A549 (cell line): ENCODE data around the gene NLN. TPM values are rescaled to one million over a fixed set of nuclear protein-coding genes. Genes with fewer than 3 reads are reported as not detected.

Experiments used
- ATAC-seq, 2 experiments: fragments of 200-7000 bp in 1 of 2; fragments of >200 bp in 1 of 2; cut with Nextera tagmentation in 1 of 2; cut with Tn5 transposase in 1 of 2; 3 replicates each; pipeline versions ENCODE4 v1.8.0 to v1.9.1; 2018 to 2020; ENCODE audit warnings: mild to moderate bottlenecking in 1 of 2, moderate library complexity in 1 of 2
- CTCF ChIA-PET: fragments of 300-600 bp; sonication (Branson Sonifier 250); formaldehyde crosslinking; extraction: SDS; loops from one replicate; lab custom pipeline; 2021; ENCODE audit warnings: antibody characterized with exemption, inconsistent platforms; lab: Yijun Ruan, JAX
- POLR2A ChIA-PET: fragments of 350-600 bp; formaldehyde crosslinking; extraction: SDS; loops from one replicate; lab custom pipeline; 2021; ENCODE audit warnings: antibody characterized with exemption, inconsistent platforms; lab: Yijun Ruan, JAX
- DNase-seq, 2 experiments: peaks; one replicate each; pipeline versions ENCODE4 v3.0.0 to v3.0.0-alpha.2; 2011 to 2016; ENCODE audit warnings: low read depth in 1 of 2, low spot score in 1 of 2
- FAIRE-seq: peaks from 2 replicates; lab custom pipeline; 2011; peaks lifted over from hg19 to GRCh38; lab: Jason Lieb, UNC
- H3K27ac ChIP-seq, 2 experiments: fragments of >200 bp; sonication (Bioruptor Twin); formaldehyde crosslinking; 3 replicates each; pipeline ENCODE4 v1.5.1; 2016 to 2017
- H3K4me1 ChIP-seq: fragments of >200 bp; sonication (Bioruptor Twin); formaldehyde crosslinking; 3 replicates; pipeline ENCODE4 v1.6.1; 2016
- H3K4me2 ChIP-seq: fragments of >200 bp; sonication (Bioruptor Twin); formaldehyde crosslinking; 3 replicates; pipeline ENCODE4 v1.6.1; 2016
- H3K4me3 ChIP-seq: fragments of >200 bp; sonication (Bioruptor Twin); formaldehyde crosslinking; 3 replicates; pipeline ENCODE4 v1.5.1; 2016
- H3K9me3 ChIP-seq: fragments of >200 bp; sonication (Bioruptor Twin); formaldehyde crosslinking; 3 replicates; pipeline ENCODE4 v1.6.1; 2016
- BCL3 ChIP-seq: fragments of >200 bp; sonication (Bioruptor Twin); formaldehyde crosslinking; IDR thresholded peaks from 3 replicates; pipeline ENCODE4 v1.6.1; 2016
- CBX2 ChIP-seq: fragments of 200-600 bp; sonication (generic); IDR thresholded peaks from 2 replicates; pipeline ENCODE4 v1.6.1; 2016; ENCODE audit warnings: low read depth, mild to moderate bottlenecking, borderline replicate concordance
- CBX8 ChIP-seq: fragments of 200-600 bp; sonication (generic); IDR thresholded peaks from 2 replicates; pipeline ENCODE4 v1.6.1; 2016
- EP300 ChIP-seq, 2 experiments: fragments of >200 bp; sonication (Bioruptor Twin); formaldehyde crosslinking; IDR thresholded peaks; 2 replicates in 1 of 2; 3 replicates in 1 of 2; pipeline ENCODE4 v1.6.1; 2016 to 2017
- ESRRA ChIP-seq: fragments of 150-350 bp; IDR thresholded peaks from 2 replicates; pipeline ENCODE4 v1.6.1; 2014; ENCODE audit warnings: mild to moderate bottlenecking, low read length, borderline replicate concordance
- FOXS1 ChIP-seq: fragments of 250-450 bp; sonication (Bioruptor Pico); IDR thresholded peaks from 2 replicates; pipeline ENCODE4 v1.5.0; 2020; ENCODE audit warnings: mild to moderate bottlenecking, moderate library complexity
- GATA3 ChIP-seq: IDR thresholded peaks from 2 replicates; pipeline ENCODE4 v1.6.1; 2012; ENCODE audit warnings: borderline replicate concordance
- HEYL ChIP-seq: fragments of 250-450 bp; sonication (Bioruptor Pico); IDR thresholded peaks from 2 replicates; pipeline ENCODE4 v1.8.0; 2021; ENCODE audit warnings: mild to moderate bottlenecking, moderate library complexity
- HOXB13 ChIP-seq: fragments of 250-450 bp; sonication (Bioruptor Pico); IDR thresholded peaks from 2 replicates; pipeline ENCODE4 v1.5.0; 2020; ENCODE audit warnings: low read depth, mild to moderate bottlenecking, moderate library complexity
- JUN ChIP-seq, 2 experiments: fragments of >200 bp; sonication (Bioruptor Twin); formaldehyde crosslinking; IDR thresholded peaks; 2 replicates in 1 of 2; 3 replicates in 1 of 2; pipeline ENCODE4 v1.6.1; 2016 to 2017
- JUNB ChIP-seq: fragments of >200 bp; sonication (Bioruptor Twin); formaldehyde crosslinking; IDR thresholded peaks from 2 replicates; pipeline ENCODE4 v1.6.1; 2016
- MAFK ChIP-seq: fragments of 450-650 bp; IDR thresholded peaks from 2 replicates; pipeline ENCODE4 v1.6.1; 2014; ENCODE audit not compliant: partially characterized antibody
- MAZ ChIP-seq: fragments of 150-350 bp; IDR thresholded peaks from 2 replicates; pipeline ENCODE4 v1.6.1; 2014; ENCODE audit warnings: antibody characterized with exemption, low read depth, low read length, borderline replicate concordance
- MYC ChIP-seq: IDR thresholded peaks from 2 replicates; pipeline ENCODE4 v1.6.1; 2012; ENCODE audit warnings: mild to moderate bottlenecking, inconsistent platforms, low read length, improper control_type of control experiment, borderline replicate concordance
- NFE2L2 ChIP-seq: fragments of 150-350 bp; conservative IDR thresholded peaks from 2 replicates; pipeline ENCODE4 v1.6.1; 2014; ENCODE audit warnings: low read length
- NPAS2 ChIP-seq: fragments of 250-450 bp; sonication (Bioruptor Pico); IDR thresholded peaks from 2 replicates; pipeline ENCODE4 v1.8.0; 2022; ENCODE audit warnings: mild to moderate bottlenecking, moderate library complexity, borderline replicate concordance
- POLR2A ChIP-seq: IDR thresholded peaks from 2 replicates; pipeline ENCODE4 v1.6.1; 2012; ENCODE audit warnings: mild to moderate bottlenecking, low read length
- POLR2AphosphoS2 ChIP-seq: conservative IDR thresholded peaks from 2 replicates; pipeline ENCODE4 v1.6.1; 2012; ENCODE audit warnings: low read length, improper control_type of control experiment, inconsistent platforms
- RCOR1 ChIP-seq: fragments of 150-350 bp; IDR thresholded peaks from 2 replicates; pipeline ENCODE4 v1.6.1; 2014; ENCODE audit warnings: antibody characterized with exemption, low read length, low read depth
- RNF2 ChIP-seq: fragments of 200-600 bp; sonication (generic); IDR thresholded peaks from 2 replicates; pipeline ENCODE4 v1.6.1; 2016; ENCODE audit warnings: low read depth, mild to moderate bottlenecking, antibody characterized with exemption, moderate library complexity, borderline replicate concordance
- SMC3 ChIP-seq: fragments of >200 bp; sonication (Bioruptor Twin); formaldehyde crosslinking; IDR thresholded peaks from 3 replicates; pipeline ENCODE4 v1.6.1; 2018; ENCODE audit warnings: inconsistent platforms
- TFCP2L1 ChIP-seq: fragments of 250-450 bp; sonication (Bioruptor Pico); IDR thresholded peaks from 2 replicates; pipeline ENCODE4 v1.5.0; 2021; ENCODE audit warnings: mild to moderate bottlenecking
- ZC3H11A ChIP-seq: fragments of 450-650 bp; IDR thresholded peaks from 2 replicates; pipeline ENCODE4 v1.6.1; 2014; ENCODE audit warnings: antibody characterized with exemption, mild to moderate bottlenecking
- ZFP36 ChIP-seq: fragments of 450-650 bp; IDR thresholded peaks from 2 replicates; pipeline ENCODE4 v1.6.1; 2014; ENCODE audit warnings: borderline replicate concordance; ENCODE audit not compliant: partially characterized antibody
- ZSCAN20 ChIP-seq: fragments of 250-450 bp; sonication (Bioruptor Pico); IDR thresholded peaks from 2 replicates; pipeline ENCODE4 v1.8.0; 2022; ENCODE audit warnings: mild to moderate bottlenecking, moderate library complexity
- WGBS: methylation state at CpG from one replicate; pipeline ENCODE4 v1.1.6; 2017; ENCODE audit errors: missing lambda C conversion rate; 5-methylcytosine and 5-hydroxymethylcytosine counted together
- polyA plus RNA-seq, 4 experiments: library from polyadenylated mRNA; depleted of rRNA in 3 of 4; stranded (reverse); fragments of >200 nt; fragmentation: RNase III in 1 of 4; extraction: RNeasy Plus Mini Kit Qiagen cat#74134 plus additional on column Dnase treatment in 1 of 4; gene quantifications; 2 replicates in 3 of 4; 3 replicates in 1 of 4; pipeline ENCODE4 v1.2.3, GENCODE V29; 2011 to 2017
- TF ChIP-seq, protein P1 (sequence below): fragments of >200 bp; sonication (Bioruptor Twin); formaldehyde crosslinking; IDR thresholded peaks from 2 replicates; pipeline ENCODE4 v1.6.1; 2016
- TF ChIP-seq, protein P2 (sequence below): IDR thresholded peaks from 2 replicates; pipeline ENCODE4 v1.6.1; 2012
- TF ChIP-seq, protein P3 (sequence below): IDR thresholded peaks from 2 replicates; pipeline ENCODE4 v1.6.1; 2012; ENCODE audit warnings: low read depth, borderline replicate concordance

NLN gene
- polyA plus RNA-seq, 2 of the 4 experiments (the other 2 are of a cell fraction), result 69.3 to 88.9 TPM

- POLR2A ChIA-PET, result no interaction called here
Measured at GRCh38 chr5:65816729-65817128, 94.7 kb downstream of the NLN start.

DNA sequence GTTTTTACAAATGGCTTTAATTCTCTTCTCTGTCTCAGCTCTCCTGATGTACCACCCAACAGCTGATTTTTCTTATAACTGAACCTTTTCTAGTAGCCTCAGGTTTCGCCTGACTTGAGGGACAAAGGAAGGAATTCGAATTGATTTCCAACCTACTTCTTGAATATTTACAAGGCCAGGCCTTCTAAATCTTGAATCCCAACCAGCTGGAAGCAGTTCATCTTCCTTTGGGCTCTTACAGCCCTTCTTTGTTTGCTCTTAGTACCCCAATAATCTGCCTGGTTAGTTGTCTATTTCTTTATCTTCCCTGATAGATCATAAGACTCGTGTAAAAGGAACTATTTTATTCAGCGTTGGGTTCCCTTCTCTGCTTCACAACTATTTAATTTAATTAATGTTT lies 95.9 kb downstream of the NLN start:
- H3K4me2 ChIP-seq, result no peak overlapping the region
- no peak for FAIRE-seq
- ATAC-seq, result no peak
- WGBS, result 75% methylated on average over 4 of the region's 4 CpGs
- H3K4me1 ChIP-seq, result peaks cover 22% of the 10 kb centered on the region
- H3K9me3 ChIP-seq, result no peaks in the 10 kb centered on the region
- DNase-seq, result no peak
- H3K27ac ChIP-seq, result no peak overlapping the region
- TF ChIP-seq JUN (IDR thresholded peaks at IDR 0.05), result no peak
- TF ChIP-seq NPAS2 (CRISPR knock-in tag), result no peak
- no peak for TF ChIP-seq ZC3H11A
- TF ChIP-seq, protein P1, sequence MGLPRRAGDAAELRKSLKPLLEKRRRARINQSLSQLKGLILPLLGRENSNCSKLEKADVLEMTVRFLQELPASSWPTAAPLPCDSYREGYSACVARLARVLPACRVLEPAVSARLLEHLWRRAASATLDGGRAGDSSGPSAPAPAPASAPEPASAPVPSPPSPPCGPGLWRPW, result no peak
- no peak for TF ChIP-seq ZSCAN20 (CRISPR knock-in tag)
- TF ChIP-seq ESRRA, result no peak
- no peak for TF ChIP-seq HOXB13 (CRISPR knock-in tag)
- TF ChIP-seq RCOR1, result no peak
- TF ChIP-seq NFE2L2, result no peak
- TF ChIP-seq, protein P2, sequence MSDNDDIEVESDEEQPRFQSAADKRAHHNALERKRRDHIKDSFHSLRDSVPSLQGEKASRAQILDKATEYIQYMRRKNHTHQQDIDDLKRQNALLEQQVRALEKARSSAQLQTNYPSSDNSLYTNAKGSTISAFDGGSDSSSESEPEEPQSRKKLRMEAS, result no peak
- no peak for TF ChIP-seq ZFP36
- POLR2A ChIA-PET, result no interaction called here
- no peak overlapping the region for H3K4me3 ChIP-seq
- CTCF ChIA-PET, result interaction anchor here (1.0 kb wide), 1 partner anchor 9 kb away, joined by 3 read pairs; no protein-coding TSS in a partner anchor

More at GRCh38 chr5:65816729-65817128, 94.7 kb downstream of the NLN start:
- no peak overlapping the region for H3K4me2 ChIP-seq
- TF ChIP-seq TFCP2L1 (CRISPR knock-in tag), result no peak
- no peak for TF ChIP-seq MYC
- TF ChIP-seq EP300 (IDR thresholded peaks at IDR 0.05), result no peak
- TF ChIP-seq POLR2A, result no peak
- TF ChIP-seq ESRRA, result no peak
- TF ChIP-seq GATA3, result no peak
- TF ChIP-seq RNF2, result no peak
- TF ChIP-seq HEYL (CRISPR knock-in tag), result no peak
- TF ChIP-seq FOXS1, result no peak
- TF ChIP-seq BCL3, result no peak
- TF ChIP-seq MAFK, result no peak
- no peak for TF ChIP-seq SMC3
- TF ChIP-seq JUNB, result no peak
- TF ChIP-seq, protein P3, sequence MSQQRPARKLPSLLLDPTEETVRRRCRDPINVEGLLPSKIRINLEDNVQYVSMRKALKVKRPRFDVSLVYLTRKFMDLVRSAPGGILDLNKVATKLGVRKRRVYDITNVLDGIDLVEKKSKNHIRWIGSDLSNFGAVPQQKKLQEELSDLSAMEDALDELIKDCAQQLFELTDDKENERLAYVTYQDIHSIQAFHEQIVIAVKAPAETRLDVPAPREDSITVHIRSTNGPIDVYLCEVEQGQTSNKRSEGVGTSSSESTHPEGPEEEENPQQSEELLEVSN, result no peak
- TF ChIP-seq CBX2, result no peak
- TF ChIP-seq POLR2AphosphoS2, result no peak
- TF ChIP-seq MAZ, result no peak
- no peak for TF ChIP-seq CBX8
- no peak for DNase-seq
- H3K9me3 ChIP-seq, result no peaks in the 10 kb centered on the region
- H3K4me3 ChIP-seq, result no peak overlapping the region
- no peak overlapping the region for H3K27ac ChIP-seq
- ATAC-seq, result 0 out of 6 replicates have a peak, but pooled peaks of 1 of the 2 experiments have one; percentile 30
- CTCF ChIA-PET, result interaction anchor here (0.6 kb wide), 1 partner anchor 29 kb away, joined by 3 read pairs; no protein-coding TSS in a partner anchor
- no peak for FAIRE-seq
- WGBS, result 95% methylated on average over 2 of the region's 2 CpGs
- peaks cover 20% of the 10 kb centered on the region for H3K4me1 ChIP-seq
